Amniotic epithelial cell (primary cell): Measurements from ENCODE around the gene KIRREL2.
"Not testable (repeated sequence)": the region's sequence is repeated elsewhere in the genome, so short reads cannot be mapped to it uniquely, and the experiment has no call there.

Experiments used
- DNase-seq: peaks from one replicate; pipeline ENCODE4 v3.0.0-alpha.2; 2010; ENCODE audit warnings: low read depth

The KIRREL2 gene

GRCh38 chr19:35870124-35870736 is 13.5 kb downstream of the KIRREL2 start:
- peak; percentile 21 for DNase-seq

DNA sequence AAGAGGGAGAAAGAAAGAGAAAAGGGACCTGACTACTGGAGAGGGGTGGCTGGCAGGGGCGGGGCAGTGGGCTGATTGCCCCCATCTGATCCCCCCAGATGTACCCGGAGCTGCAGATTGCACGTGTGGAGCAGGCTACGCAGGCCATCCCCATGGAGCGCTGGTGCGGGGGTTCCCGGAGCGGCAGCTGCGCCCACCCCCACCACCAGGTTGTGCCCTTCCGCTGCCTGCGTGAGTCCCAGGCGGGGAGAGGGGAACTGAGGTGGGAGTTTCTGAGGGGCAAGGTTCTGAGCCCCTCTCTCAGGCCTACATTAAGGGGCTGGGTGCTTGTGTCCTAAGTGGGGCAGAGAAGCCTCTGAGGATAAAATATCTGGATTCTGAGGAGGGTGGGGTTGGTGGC is 14.1 kb downstream of the KIRREL2 start:
- no peak for DNase-seq

- DNase-seq = no peak
Observed at GRCh38 chr19:35871611-35872010, 14.9 kb downstream of the KIRREL2 start.

GRCh38 chr19:35872180-35872579 is 15.5 kb downstream of the KIRREL2 start:
- no peak for DNase-seq

- DNase-seq = no peak
Observed at GRCh38 chr19:35874392-35874930, 17.8 kb downstream of the KIRREL2 start.

DNA sequence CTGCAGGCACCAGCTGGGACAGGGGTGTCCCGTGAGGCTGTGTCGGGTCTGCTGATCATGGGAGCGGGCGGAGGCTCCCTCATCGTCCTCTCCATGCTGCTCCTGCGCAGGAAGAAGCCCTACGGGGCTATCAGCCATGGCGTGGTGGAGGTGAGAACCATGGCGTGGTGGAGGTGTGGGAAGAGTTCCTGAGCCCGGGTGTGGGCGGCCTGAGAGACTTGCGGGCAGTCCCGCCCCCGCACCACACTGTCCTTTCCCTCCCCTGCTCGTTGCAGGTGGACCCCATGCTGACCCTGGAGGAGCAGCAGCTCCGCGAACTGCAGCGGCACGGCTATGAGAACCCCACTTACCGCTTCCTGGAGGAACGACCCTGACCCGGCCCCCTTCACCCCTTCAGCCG is 22.4 kb downstream of the KIRREL2 start:
- no peak for DNase-seq

GRCh38 chr19:35879770-35880317 is 23.1 kb downstream of the KIRREL2 start:
- DNase-seq = peak; percentile 83

DNA sequence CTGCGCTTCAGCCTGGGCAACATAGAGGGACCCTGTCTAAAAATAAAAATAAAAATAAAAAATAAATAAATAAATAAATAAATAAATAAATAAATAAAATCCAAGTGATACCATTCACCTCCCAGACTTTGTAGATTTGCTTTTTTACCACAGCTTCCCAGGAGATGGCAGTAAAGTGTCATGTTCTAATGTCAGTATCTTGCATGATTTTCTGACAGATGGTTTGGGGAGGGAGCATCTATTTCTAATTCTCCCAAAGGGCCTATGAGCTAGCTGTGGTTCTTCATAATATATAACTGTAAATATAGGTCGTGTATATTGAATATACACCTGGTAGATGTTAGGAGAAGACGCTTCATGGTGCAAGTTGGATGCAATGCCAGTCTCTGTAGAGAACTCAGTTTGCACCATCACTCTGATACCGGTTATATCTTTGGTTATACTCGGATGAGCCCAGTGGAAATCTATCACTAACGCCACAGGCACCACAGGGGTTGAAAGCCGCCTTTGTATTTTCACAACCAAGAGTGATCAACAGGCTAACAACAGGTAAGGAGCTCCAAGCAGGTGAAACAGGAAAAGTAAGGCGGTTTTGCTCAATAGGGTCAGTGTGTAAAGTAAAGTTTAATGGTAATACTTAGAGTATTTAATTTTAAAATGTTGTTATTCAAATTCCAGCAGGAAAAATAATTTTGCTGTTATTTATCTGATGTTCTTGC is 25.6 kb downstream of the KIRREL2 start:
- peak; percentile 76 for DNase-seq

DNA sequence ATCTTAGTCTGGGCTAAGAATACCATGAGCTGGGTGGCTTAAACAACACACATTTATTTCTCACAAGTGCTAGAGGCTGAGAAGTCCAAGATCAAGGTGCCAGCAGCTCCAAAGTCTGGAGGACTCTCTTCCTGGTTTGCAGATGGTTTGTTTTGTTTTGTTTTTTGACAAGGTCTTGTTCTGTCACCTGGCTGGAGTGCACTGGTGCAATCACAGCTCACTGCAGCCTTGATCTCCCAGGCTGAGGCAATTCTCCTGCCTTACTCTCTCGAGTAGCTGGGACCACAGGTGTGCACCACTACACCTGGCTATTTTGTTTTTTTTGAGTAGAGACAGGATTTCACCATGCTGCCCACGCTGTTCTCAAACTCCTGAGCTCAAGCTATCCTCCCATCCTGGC is 27.2 kb downstream of the KIRREL2 start:
- DNase-seq = no peak

DNA sequence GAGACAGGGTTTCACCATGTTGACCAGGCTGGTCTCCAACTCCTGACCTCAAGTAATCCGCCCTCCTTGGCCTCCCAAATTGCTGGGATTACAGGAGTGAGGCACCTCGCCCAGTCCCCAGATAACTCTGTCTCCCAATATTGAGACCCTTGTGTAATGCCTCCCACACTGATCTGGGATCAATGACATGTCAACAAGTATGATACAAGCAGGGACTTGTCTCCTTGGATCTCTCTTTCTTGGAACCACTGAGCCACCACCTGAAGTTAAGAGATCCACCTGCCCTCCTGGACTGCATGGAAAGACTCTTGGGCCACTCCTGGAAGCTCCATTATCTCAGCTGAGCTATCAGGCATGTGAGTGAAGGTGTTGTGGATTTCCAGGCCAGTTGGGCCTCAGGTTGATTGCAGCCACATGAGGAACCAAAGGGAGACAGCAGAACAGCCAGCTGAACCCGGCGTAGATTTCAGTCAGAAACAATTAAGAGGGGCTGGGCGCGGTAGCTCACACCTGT is 28.6 kb downstream of the KIRREL2 start:
- no peak for DNase-seq

DNA sequence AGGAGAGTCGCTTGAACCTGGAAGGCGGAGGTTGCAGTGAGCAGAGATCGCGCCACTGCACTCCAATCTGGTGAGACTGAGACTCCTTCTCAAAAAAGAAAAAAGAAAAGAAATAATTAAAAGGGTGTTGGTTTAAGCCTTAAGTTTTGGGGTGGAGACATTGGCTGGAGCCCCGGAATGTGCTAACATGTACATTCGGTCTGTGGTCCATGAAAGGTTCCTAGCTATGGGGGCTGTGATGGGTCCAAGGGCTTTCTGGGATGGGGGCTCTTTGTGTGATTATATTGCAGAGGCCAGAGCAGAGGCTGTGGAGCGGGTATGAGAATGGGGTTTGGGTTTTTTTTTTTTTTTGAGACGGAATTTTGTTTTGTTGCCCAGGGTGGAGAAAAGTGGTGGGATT is 29.2 kb downstream of the KIRREL2 start:
- DNase-seq = no peak

GRCh38 chr19:35887197-35887596 is 30.5 kb downstream of the KIRREL2 start:
- no peak for DNase-seq

DNA sequence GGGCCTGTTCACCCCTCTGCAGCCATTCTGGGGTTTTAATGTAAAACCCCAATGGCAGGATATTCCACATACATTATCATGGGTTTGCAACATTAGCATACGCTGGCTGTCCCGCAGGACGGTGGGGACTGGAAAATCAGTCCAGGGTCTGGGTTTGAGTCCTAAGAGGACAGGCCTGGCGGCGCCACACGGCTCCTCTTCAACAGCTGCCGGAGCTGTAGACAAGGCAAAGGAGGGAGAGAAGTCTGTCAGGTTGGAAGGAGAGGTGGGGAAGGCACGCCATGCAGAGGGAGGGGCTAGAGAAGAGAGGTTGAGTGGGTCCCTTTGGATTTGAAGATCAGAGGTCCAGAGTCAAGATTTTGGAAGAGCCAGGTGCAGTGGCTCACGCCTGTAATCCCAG is 31.7 kb downstream of the KIRREL2 start:
- DNase-seq = no peak

DNA sequence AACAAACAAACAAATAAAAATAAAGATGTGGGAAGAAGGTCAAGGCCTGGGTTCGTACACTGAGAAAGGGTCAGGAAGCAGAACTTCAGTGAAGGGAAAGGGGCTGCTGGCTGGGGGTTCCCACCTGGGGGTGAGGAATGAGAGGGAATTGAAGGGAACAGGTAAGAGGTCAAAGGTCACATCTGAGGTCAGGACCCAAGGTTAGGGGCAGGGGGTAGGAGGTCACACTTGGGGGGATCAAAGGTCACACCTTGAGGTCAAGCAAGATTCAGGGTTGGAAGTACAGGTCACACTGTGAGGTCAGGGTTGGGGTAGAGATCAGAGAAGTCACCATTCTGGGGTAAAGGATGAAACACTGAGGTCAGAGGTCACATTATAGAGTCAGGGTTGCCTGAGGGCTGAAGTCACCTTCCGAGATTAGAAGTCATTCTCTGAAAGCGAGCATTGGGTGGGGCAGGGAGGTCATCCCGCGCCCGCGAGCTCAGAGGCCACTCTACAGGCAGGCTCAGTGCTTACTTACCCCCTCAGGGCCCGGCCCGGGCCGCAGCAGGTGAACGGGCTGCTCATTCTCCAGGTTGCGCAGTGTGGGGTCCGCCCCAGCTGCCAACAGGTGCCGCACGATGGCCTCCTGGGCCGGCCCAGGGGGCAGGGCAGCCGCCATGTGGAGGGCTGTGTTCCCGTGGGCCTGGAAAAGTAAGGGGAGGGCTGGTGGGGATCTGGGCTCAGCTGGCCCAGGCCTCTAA is 32.8 kb downstream of the KIRREL2 start:
- DNase-seq = no peak

- no peak for DNase-seq
Observed at GRCh38 chr19:35890113-35890650, 33.5 kb downstream of the KIRREL2 start.

GRCh38 chr19:35891819-35892218 is 35.1 kb downstream of the KIRREL2 start:
- DNase-seq = not testable (repeated sequence)

DNA sequence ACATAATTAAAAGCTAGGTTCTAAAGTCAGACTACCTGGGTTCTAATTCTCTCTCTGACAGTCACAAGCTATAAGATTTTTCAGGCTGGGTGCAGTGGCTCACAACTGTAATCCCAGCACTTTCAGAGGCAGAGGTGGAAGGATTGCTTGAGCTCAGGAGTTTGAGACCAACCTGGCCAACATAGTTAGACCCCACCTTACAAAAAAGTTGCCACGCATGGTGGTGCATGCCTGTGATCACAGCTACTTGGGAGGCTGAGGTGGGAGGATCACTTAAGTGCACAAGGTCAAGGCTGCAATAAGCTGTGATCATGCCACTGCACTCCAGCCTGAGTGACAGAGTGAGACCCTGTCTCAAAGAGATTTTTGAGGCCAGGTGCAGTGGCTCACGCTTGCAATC is 37.6 kb downstream of the KIRREL2 start:
- DNase-seq = no peak

GRCh38 chr19:35895911-35896642 is 39.4 kb downstream of the KIRREL2 start:
- DNase-seq = no peak

- no peak for DNase-seq
Observed at GRCh38 chr19:35896643-35897040, 39.9 kb downstream of the KIRREL2 start.

- DNase-seq = no peak
Observed at GRCh38 chr19:35897706-35898451, 41.2 kb downstream of the KIRREL2 start.

DNA sequence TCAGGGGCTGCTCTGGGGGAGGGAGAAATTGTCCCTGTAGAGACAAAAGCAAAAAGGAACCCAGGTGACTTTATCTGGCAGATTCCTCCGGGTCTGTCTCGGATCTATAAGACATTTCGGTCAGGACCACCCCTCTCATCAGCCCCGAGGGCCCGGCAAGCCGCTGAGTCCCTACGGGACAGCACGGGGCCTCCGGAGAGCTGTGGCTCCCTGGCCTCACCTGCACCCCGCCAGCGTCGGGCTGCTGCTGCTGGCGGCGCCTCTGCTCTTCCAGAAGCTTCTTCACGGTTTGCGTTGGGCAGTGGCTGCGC is 41.7 kb downstream of the KIRREL2 start:
- DNase-seq = no peak
